CD4-positive, alpha-beta T cell treated with Interleukin-1 beta for 1 hour (primary cell): Measurements from ENCODE around the gene CLUH.
A peak's percentile ranks its signal among the peaks of the same experiment; 100 is the strongest.

Source experiments
- DNase-seq, 2 donors: peaks; one replicate each; pipeline ENCODE4 v3.0.0-alpha.2; 2020 to 2022

The CLUH gene

GRCh38 chr17:2718150-2718938 is 6.8 kb upstream of the CLUH start:
- DNase-seq = no peak

- DNase-seq = no peak
These were observed 5.1 kb upstream of the CLUH start for GRCh38 chr17:2716649-2717048.

GRCh38 chr17:2713881-2714280 is 2.3 kb upstream of the CLUH start:
- DNase-seq = no peak

GRCh38 chr17:2712300-2713043 is 908 bp upstream of the CLUH start:
- DNase-seq = no peak

GRCh38 chr17:2710803-2711607 is 559 bp downstream of the CLUH start:
- DNase-seq = peak; percentile 17 to 32

DNA sequence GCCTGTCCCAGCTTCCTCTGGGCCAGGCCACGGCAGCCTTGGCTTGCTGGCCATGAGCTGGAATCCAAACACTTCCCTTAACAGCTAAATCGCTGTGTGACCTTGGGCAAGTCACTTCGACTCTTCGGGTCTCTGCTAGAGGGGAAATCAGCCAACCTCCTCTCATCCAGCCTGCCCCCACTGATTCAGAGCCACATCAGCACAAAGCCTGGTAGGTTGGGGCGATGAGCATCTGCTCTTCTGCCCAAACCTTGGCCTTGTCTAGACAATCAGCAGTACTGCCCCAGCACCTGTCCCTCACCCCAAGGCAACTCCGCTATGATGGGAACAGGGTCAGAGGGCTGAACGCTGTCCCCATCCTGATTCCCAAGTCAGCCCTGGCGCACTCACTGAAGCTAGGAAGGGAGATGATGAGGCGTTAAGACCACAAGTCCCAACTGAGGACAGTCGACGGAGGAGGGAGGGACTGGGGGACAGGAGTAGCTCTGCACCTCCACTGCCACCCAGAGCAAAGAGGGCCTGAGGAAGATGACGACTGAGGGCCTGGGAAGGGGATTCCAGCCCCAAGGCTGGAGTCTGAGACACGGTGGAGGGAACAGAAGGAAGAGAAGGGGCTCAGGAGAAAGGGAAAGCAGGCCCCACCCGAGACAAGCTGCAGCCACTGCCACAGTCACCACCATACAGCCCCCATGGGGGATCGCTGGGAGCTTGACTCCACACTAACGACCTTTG is 1.3 kb downstream of the CLUH start:
- DNase-seq = no peak

- no peak for DNase-seq
These were observed 2.3 kb downstream of the CLUH start for GRCh38 chr17:2709183-2709661.

- no peak for DNase-seq
These were observed 2.9 kb downstream of the CLUH start for GRCh38 chr17:2708585-2709182.

DNA sequence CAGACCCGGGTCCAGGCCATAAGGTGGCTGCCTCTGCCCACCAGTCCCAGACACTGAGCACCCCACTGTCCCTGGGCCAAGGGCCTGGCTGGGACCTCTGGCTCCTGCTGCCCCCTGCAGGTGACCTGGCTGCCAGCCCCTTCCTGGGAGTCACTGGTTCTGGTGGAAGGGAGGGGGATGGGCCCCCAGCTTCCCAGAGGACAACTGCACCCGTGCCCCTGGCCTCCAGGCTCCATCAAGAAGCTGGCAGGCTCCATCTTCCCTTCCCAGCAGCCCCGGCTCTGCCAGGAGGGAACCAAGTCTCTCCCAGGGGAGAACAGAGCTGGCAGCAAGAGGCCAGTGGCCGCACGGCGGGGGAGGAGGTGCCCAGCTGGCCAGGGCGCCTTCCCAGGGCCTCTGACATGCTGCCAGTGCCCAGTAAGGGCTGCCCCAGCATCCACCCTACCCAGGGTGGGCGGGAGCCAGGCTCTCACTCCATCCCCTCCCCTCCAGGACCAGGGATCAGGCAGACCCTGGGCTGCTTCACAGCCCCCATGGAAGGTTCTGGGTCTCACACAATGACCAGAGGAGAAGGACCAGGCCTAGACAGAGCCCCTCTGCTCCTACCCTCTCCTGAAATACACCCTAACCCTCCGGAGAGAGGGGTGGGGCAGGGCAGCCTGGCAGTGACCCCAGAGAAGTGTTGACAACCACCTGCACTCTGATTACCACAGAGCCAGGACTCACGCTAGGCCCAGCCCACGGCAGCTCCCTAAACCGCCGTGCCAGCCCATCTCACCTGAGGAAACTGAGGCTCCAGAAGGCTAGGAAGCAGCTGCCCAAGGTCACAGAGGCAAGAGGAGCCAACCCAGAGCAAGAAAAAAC is 3.6 kb downstream of the CLUH start:
- DNase-seq = no peak

- no peak for DNase-seq
These were observed 4.6 kb downstream of the CLUH start for GRCh38 chr17:2706911-2707510.

DNA sequence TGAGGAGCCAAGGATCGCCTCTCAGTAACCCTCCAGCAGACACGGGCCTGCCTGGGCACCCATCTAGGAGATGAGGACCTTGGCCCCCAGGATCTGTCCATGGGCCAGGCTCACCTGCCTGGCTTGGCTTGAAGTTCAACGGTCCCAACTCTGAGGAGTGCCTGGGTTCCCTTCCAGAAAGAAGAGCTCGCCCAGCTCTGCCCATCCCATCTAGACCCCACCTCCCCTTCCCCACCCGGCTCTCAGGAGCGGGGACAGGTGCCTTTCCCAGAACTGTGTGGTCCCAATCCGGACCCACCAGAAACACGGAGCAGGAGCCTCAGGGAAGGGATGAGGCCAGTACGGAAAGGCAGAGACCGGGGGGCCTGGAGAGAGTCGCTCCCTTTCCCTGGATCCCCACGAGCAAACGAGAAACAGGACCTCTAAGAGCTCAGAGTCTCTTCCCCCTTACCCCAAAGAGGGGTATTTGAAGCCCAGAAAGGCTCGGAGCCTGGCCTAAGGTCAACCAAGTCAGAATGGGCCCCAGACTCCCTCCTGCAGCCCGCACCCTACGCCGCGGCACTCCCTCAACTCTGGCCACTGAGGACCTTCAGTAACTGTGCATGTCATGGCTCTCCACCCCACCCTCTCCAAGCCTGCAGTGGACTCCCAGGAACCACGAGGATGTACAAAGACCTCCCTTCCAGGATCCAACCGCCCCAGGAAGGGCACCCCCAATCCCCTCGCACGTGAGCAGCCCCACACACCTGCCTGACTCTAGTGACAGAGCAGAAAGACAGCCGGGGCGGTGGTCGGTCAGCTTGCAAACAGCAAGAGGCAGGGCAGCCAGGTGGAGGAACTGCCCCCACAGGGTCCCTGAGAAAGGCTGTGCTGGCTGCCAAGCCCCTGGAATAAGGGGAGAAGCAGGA is 5.4 kb downstream of the CLUH start:
- DNase-seq = no peak

GRCh38 chr17:2705263-2705662 is 6.3 kb downstream of the CLUH start:
- no peak for DNase-seq

- no peak for DNase-seq
These were observed 6.7 kb downstream of the CLUH start for GRCh38 chr17:2704890-2705248.

DNA sequence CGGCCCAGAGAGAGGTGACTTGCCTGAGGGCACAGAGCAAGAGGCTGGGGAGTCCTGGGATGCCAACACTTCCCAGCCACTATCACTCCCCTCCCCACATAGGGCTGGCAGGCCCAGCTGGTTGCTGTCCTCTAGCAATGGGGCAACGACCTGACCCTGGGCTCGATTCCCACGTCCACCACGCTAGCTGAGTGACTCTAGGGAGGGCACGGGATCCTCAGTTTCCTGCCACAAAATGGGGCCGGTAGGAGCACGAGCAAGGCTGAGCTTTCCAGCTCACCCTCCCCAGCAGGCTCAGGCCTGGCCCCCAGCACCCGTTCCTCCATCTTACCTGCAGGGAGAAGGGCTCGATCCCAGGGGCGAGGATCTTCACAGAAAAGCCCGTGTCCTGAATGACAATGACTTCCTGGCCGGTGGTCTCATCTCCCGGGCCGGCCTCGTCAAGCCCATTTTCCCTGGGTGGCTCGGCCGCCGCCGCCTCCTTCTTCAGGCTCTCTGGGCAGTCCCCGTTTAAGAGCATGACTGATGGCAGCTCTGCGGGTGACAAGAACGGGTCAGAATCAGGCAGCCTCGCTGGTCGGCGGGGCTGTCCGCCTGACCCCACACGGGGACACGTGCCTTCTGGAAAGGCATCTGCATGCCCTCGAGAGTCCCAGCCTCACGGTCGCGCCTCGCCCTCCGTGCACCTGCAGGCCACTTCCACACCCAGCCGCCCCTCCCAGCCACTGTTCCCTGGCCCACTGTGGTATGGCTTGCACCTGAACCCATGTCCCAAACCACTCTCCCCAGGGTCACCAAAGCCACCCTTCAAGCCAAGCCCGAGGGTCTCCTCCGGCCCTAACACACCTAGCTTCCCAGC is 7.3 kb downstream of the CLUH start:
- DNase-seq = no peak

- DNase-seq = no peak
These were observed 8.0 kb downstream of the CLUH start for GRCh38 chr17:2703606-2704005.

DNA sequence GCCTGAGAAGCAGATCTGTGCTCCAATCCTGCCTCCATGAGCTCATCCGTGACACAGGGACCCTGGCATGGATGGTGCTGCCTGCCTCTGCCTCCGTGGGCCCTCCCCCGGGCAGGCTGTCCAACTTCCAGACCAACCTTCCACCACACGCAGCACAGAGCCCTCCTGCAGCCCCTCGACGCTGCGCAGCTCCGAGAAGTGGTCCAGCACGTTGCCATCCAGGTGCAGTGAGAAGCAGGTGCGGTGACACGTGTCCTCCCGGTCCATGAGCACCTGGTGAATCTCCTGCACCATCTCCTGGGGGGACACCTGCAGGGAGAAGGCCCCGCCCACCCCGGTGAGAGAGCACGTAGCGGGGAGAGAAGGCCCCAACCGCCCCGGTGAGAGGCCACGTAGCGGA is 8.4 kb downstream of the CLUH start:
- no peak for DNase-seq

DNA sequence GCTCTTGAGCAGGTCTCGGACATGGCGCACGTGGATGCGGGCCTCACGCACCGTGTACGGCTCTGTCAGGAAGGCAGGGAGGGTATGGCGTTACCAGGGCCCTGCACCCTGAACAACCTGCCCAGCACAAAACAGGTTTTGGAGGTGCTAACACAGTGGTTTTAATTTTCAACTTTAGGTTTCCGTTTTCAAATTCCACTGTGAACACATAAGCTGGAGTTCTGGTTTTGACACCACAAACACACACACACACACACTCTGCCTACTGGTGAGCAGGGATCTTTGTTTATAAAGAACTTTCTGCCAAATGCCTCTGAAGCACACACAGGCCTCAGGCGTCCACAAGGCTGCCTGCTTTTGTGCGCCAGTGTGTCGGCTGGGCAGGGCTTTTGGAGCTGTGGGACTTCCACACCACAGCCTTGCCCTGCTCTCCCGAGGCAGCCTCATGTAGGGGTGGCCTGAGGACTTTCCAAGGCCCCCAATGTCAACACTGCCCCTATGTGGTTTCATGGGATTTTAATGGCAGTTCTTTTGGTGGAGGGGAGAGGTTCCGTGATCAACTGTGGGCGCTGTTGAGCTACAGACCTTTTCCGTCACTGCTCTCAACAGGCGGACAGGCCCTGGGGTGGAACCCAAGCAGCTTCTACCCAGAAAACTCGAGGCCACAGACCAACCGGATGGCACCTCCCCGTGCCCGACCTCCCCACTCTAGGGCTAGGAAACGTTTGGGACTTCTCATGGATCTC is 9.4 kb downstream of the CLUH start:
- no peak for DNase-seq
